HG03064 (cell line): ENCODE measurements around the gene RERE.

Experiments
- ATAC-seq: cut with Tn5 transposase; IDR thresholded peaks from one replicate; pipeline ENCODE4 v1.9.1; 2021; ENCODE audit warnings: low read depth; ENCODE audit not compliant: unreplicated experiment

The RERE gene

GRCh38 chr1:8560611-8561544 is 256.6 kb downstream of the RERE start:
- ATAC-seq = no peak

GRCh38 chr1:8560035-8560434 is 257.4 kb downstream of the RERE start:
- no peak for ATAC-seq

GRCh38 chr1:8555582-8555981 is 261.9 kb downstream of the RERE start:
- ATAC-seq = no peak

- ATAC-seq = no peak
These were observed 262.4 kb downstream of the RERE start for GRCh38 chr1:8554956-8555534.

- no peak for ATAC-seq
These were observed 264.5 kb downstream of the RERE start for GRCh38 chr1:8552820-8553397.

GRCh38 chr1:8551613-8552489 is 265.6 kb downstream of the RERE start:
- no peak for ATAC-seq

GRCh38 chr1:8551057-8551456 is 266.4 kb downstream of the RERE start:
- no peak for ATAC-seq

- ATAC-seq = no peak
These were observed 269.6 kb downstream of the RERE start for GRCh38 chr1:8547791-8548190.

- ATAC-seq = no peak
These were observed 272.4 kb downstream of the RERE start for GRCh38 chr1:8545078-8545477.

- ATAC-seq = no peak
These were observed 272.8 kb downstream of the RERE start for GRCh38 chr1:8544644-8545043.

GRCh38 chr1:8543965-8544364 is 273.5 kb downstream of the RERE start:
- no peak for ATAC-seq

GRCh38 chr1:8541961-8542521 is 275.4 kb downstream of the RERE start:
- no peak for ATAC-seq

GRCh38 chr1:8540971-8541370 is 276.5 kb downstream of the RERE start:
- no peak for ATAC-seq

- no peak for ATAC-seq
These were observed 277.0 kb downstream of the RERE start for GRCh38 chr1:8540261-8540941.

- no peak for ATAC-seq
These were observed 277.8 kb downstream of the RERE start for GRCh38 chr1:8539683-8540082.

GRCh38 chr1:8538502-8538901 is 278.9 kb downstream of the RERE start:
- no peak for ATAC-seq

- ATAC-seq = no peak
These were observed 279.4 kb downstream of the RERE start for GRCh38 chr1:8537991-8538390.

- ATAC-seq = no peak
These were observed 280.9 kb downstream of the RERE start for GRCh38 chr1:8536515-8536914.

- no peak for ATAC-seq
These were observed 283.5 kb downstream of the RERE start for GRCh38 chr1:8533907-8534306.

GRCh38 chr1:8533124-8533523 is 284.3 kb downstream of the RERE start:
- no peak for ATAC-seq
